ENCODE measurements around the gene RARB. TPM values are rescaled to one million over a fixed set of nuclear protein-coding genes. Genes with fewer than 3 reads are reported as not detected.

RARB gene
- total RNA-seq, 2 donors from 2014 or later = 1.2 to 4.3 TPM

- no peak for ATAC-seq
- no peak for DNase-seq
- intact Hi-C loops (cut with DNase I, micrococcal nuclease) = no loop called here
Measured at GRCh38 chr3:25485673-25486072, 57.6 kb downstream of the RARB start.

- intact Hi-C loops (cut with DNase I, micrococcal nuclease) = no loop called here
- DNase-seq (no peak), ATAC-seq (no peak)
Measured at GRCh38 chr3:25486932-25487331, 58.9 kb downstream of the RARB start.

- intact Hi-C loops (cut with DNase I, micrococcal nuclease) = no loop called here
- no peak for DNase-seq
- ATAC-seq = no peak
Measured at GRCh38 chr3:25489858-25490593, 62.0 kb downstream of the RARB start.

- no peak for ATAC-seq
- intact Hi-C loops (cut with DNase I, micrococcal nuclease) = no loop called here
Measured at GRCh38 chr3:25493246-25493645, 65.2 kb downstream of the RARB start.

GRCh38 chr3:25493786-25494185 lies 65.7 kb downstream of the RARB start:
- intact Hi-C loops (cut with DNase I, micrococcal nuclease) = no loop called here
- ATAC-seq = no peak
- DNase-seq = no peak

More at GRCh38 chr3:25493246-25493645, 65.2 kb downstream of the RARB start:
- DNase-seq = no peak

- ATAC-seq = no peak
- intact Hi-C loops (cut with DNase I, micrococcal nuclease) = no loop called here
Measured at GRCh38 chr3:25495304-25495703, 67.2 kb downstream of the RARB start.

GRCh38 chr3:25495726-25496253 lies 67.7 kb downstream of the RARB start:
- intact Hi-C loops (cut with DNase I, micrococcal nuclease) = no loop called here
- ATAC-seq (no peak), DNase-seq (no peak)

More at GRCh38 chr3:25495304-25495703, 67.2 kb downstream of the RARB start:
- DNase-seq = no peak

- ATAC-seq (no peak), DNase-seq (no peak)
- intact Hi-C loops (cut with DNase I, micrococcal nuclease) = no loop called here
Measured at GRCh38 chr3:25497096-25497495, 69.0 kb downstream of the RARB start.

- intact Hi-C loops (cut with DNase I, micrococcal nuclease) = no loop called here
- DNase-seq (no peak), ATAC-seq (no peak)
Measured at GRCh38 chr3:25500706-25501210, 72.7 kb downstream of the RARB start.

GRCh38 chr3:25502233-25502632 lies 74.2 kb downstream of the RARB start:
- no peak for DNase-seq
- intact Hi-C loops (cut with DNase I, micrococcal nuclease) = no loop called here
- no peak for ATAC-seq

GRCh38 chr3:25503898-25504301 lies 75.8 kb downstream of the RARB start:
- no peak for ATAC-seq
- intact Hi-C loops (cut with DNase I, micrococcal nuclease) = no loop called here
- DNase-seq = no peak

- ATAC-seq = no peak
- intact Hi-C loops (cut with DNase I, micrococcal nuclease) = no loop called here
- no peak for DNase-seq
Measured at GRCh38 chr3:25505581-25505980, 77.5 kb downstream of the RARB start.

GRCh38 chr3:25507811-25508210 lies 79.7 kb downstream of the RARB start:
- DNase-seq (no peak), ATAC-seq (no peak)
- intact Hi-C loops (cut with DNase I, micrococcal nuclease) = no loop called here

GRCh38 chr3:25508433-25508832 lies 80.4 kb downstream of the RARB start:
- DNase-seq = no peak
- no peak for ATAC-seq
- intact Hi-C loops (cut with DNase I, micrococcal nuclease) = no loop called here

GRCh38 chr3:25508901-25509300 lies 80.8 kb downstream of the RARB start:
- no peak for DNase-seq
- intact Hi-C loops (cut with DNase I, micrococcal nuclease) = no loop called here
- no peak for ATAC-seq

- intact Hi-C loops (cut with DNase I, micrococcal nuclease) = no loop called here
- no peak for ATAC-seq
Measured at GRCh38 chr3:25510797-25511196, 82.7 kb downstream of the RARB start.

GRCh38 chr3:25511972-25512721 lies 84.1 kb downstream of the RARB start:
- intact Hi-C loops (cut with DNase I, micrococcal nuclease) = no loop called here
- no peak for ATAC-seq
- no peak for DNase-seq

More at GRCh38 chr3:25510797-25511196, 82.7 kb downstream of the RARB start:
- no peak for DNase-seq

- DNase-seq (no peak), ATAC-seq (no peak)
- intact Hi-C loops (cut with DNase I, micrococcal nuclease) = no loop called here
Measured at GRCh38 chr3:25513642-25514266, 85.7 kb downstream of the RARB start.

- intact Hi-C loops (cut with DNase I, micrococcal nuclease) = no loop called here
- DNase-seq = no peak
Measured at GRCh38 chr3:25515171-25515570, 87.1 kb downstream of the RARB start.

More at GRCh38 chr3:25515171-25515570, 87.1 kb downstream of the RARB start:
- no peak for ATAC-seq

All from left colon (tissue), 2 donors.